ENCODE measurements around the gene HEXD.

Gene HEXD

GRCh38 chr17:82428546-82428945 lies 10.4 kb downstream of the HEXD start:
- Histone ChIP-seq H3K9ac (ENCODE audit: low read length) (no peak overlapping the region), H3K4me3 (ENCODE audit: low read length) (no peak overlapping the region), H3K4me1 (ENCODE audit: low read length) (no peaks in the 10 kb centered on the region), H3F3A (ENCODE audit: insufficient read depth, low read length) (no peaks in the 10 kb centered on the region), H3K27ac (ENCODE audit: low read length) (no peak overlapping the region), H2AFZ (ENCODE audit: low read length) (no peak overlapping the region), H3K9me2 (replicated peaks; ENCODE audit: insufficient read depth, low read length) (no peaks in the 10 kb centered on the region), H3K9me3 (replicated peaks; ENCODE audit: insufficient read depth, low read length) (no peaks in the 10 kb centered on the region), H3K36me3 (replicated peaks; ENCODE audit: insufficient read depth, low read length) (no peaks in the 10 kb centered on the region), H3K79me2 (ENCODE audit: low read length) (no peaks in the 10 kb centered on the region), H4K20me1 (ENCODE audit: insufficient read depth, low read length) (no peaks in the 10 kb centered on the region), H3K27me3 (replicated peaks; ENCODE audit: insufficient read depth, low read length) (no peaks in the 10 kb centered on the region), H3K4me2 (ENCODE audit: low read depth, low read length) (no peak overlapping the region)
- DNase-seq: no peak
- TF ChIP-seq EZH2phosphoT487 (IDR thresholded peaks at IDR 0.05; ENCODE audit: low read length) (no peak), EZH2 (optimal IDR thresholded peaks at IDR 0.05; ENCODE audit: low read depth, low read length) (no peak), CTCF (IDR thresholded peaks at IDR 0.05; ENCODE audit: low read length) (no peak)

GRCh38 chr17:82429824-82430223 lies 11.7 kb downstream of the HEXD start:
- no peak for DNase-seq
- Histone ChIP-seq H3K27ac (ENCODE audit: low read length) (no peak overlapping the region), H3K9me3 (replicated peaks; ENCODE audit: insufficient read depth, low read length) (no peaks in the 10 kb centered on the region), H3F3A (ENCODE audit: insufficient read depth, low read length) (no peaks in the 10 kb centered on the region), H3K9ac (ENCODE audit: low read length) (no peak overlapping the region), H3K79me2 (ENCODE audit: low read length) (no peaks in the 10 kb centered on the region), H3K27me3 (replicated peaks; ENCODE audit: insufficient read depth, low read length) (no peaks in the 10 kb centered on the region), H3K4me1 (ENCODE audit: low read length) (peaks cover 9% of the 10 kb centered on the region), H4K20me1 (ENCODE audit: insufficient read depth, low read length) (no peaks in the 10 kb centered on the region), H3K36me3 (replicated peaks; ENCODE audit: insufficient read depth, low read length) (no peaks in the 10 kb centered on the region), H2AFZ (ENCODE audit: low read length) (no peak overlapping the region), H3K4me3 (ENCODE audit: low read length) (no peak overlapping the region), H3K4me2 (ENCODE audit: low read depth, low read length) (no peak overlapping the region), H3K9me2 (replicated peaks; ENCODE audit: insufficient read depth, low read length) (no peaks in the 10 kb centered on the region)
- TF ChIP-seq EZH2phosphoT487 (IDR thresholded peaks at IDR 0.05; ENCODE audit: low read length) (no peak), CTCF (IDR thresholded peaks at IDR 0.05; ENCODE audit: low read length) (no peak), EZH2 (optimal IDR thresholded peaks at IDR 0.05; ENCODE audit: low read depth, low read length) (no peak)

- TF ChIP-seq CTCF (IDR thresholded peaks at IDR 0.05; ENCODE audit: low read length) (no peak), EZH2phosphoT487 (IDR thresholded peaks at IDR 0.05; ENCODE audit: low read length) (no peak), EZH2 (optimal IDR thresholded peaks at IDR 0.05; ENCODE audit: low read depth, low read length) (no peak)
- no peak overlapping the region for H2AFZ ChIP-seq (ENCODE audit: low read length)
- no peaks in the 10 kb centered on the region for H3K79me2 ChIP-seq (ENCODE audit: low read length)
- no peak overlapping the region for H3K27ac ChIP-seq (ENCODE audit: low read length)
- H3K9ac ChIP-seq (ENCODE audit: low read length): no peak overlapping the region
- no peaks in the 10 kb centered on the region for H3K9me2 ChIP-seq (replicated peaks; ENCODE audit: insufficient read depth, low read length)
- H4K20me1 ChIP-seq (ENCODE audit: insufficient read depth, low read length): no peaks in the 10 kb centered on the region
- H3K27me3 ChIP-seq (replicated peaks; ENCODE audit: insufficient read depth, low read length): no peaks in the 10 kb centered on the region
- H3K9me3 ChIP-seq (replicated peaks; ENCODE audit: insufficient read depth, low read length): no peaks in the 10 kb centered on the region
- no peaks in the 10 kb centered on the region for H3F3A ChIP-seq (ENCODE audit: insufficient read depth, low read length)
- no peak overlapping the region for H3K4me2 ChIP-seq (ENCODE audit: low read depth, low read length)
- H3K4me3 ChIP-seq (ENCODE audit: low read length): no peak overlapping the region
- H3K36me3 ChIP-seq (replicated peaks; ENCODE audit: insufficient read depth, low read length): no peaks in the 10 kb centered on the region
- DNase-seq: no peak
- H3K4me1 ChIP-seq (ENCODE audit: low read length): peaks cover 15% of the 10 kb centered on the region
Observed at GRCh38 chr17:82432017-82432416, 13.9 kb downstream of the HEXD start.
